Astrocyte (in vitro differentiated cells and primary cell): ENCODE data around the gene SERPINI2. TPM values are rescaled to one million over a fixed set of nuclear protein-coding genes. Genes with fewer than 3 reads are reported as not detected.
A peak's percentile ranks its signal among the peaks of the same experiment; 100 is the strongest.

Experiments used
- DNase-seq: peaks from one replicate; pipeline ENCODE4 v3.0.0-alpha.2; 2010; ENCODE audit warnings: low read depth
- FAIRE-seq: peaks from 2 replicates; lab custom pipeline; 2011; peaks lifted over from hg19 to GRCh38; lab: Jason Lieb, UNC
- H2AFZ ChIP-seq: 2 replicates; pipeline ENCODE4 v1.6.0; 2012; ENCODE audit warnings: low read depth, low read length, inconsistent platforms
- H3K27ac ChIP-seq: 2 replicates; pipeline ENCODE4 v1.5.1; 2011; ENCODE audit warnings: low read depth, low read length, inconsistent platforms
- H3K27me3 ChIP-seq: 2 replicates; pipeline ENCODE4 v1.6.0; 2011; ENCODE audit warnings: low read length, inconsistent platforms; ENCODE audit not compliant: insufficient read depth
- H3K36me3 ChIP-seq: 2 replicates; pipeline ENCODE4 v1.5.1; 2011; ENCODE audit warnings: low read length, inconsistent platforms; ENCODE audit not compliant: insufficient read depth
- H3K4me1 ChIP-seq: 2 replicates; pipeline ENCODE4 v1.5.1; 2011; ENCODE audit warnings: low read length, inconsistent platforms; ENCODE audit not compliant: insufficient read depth
- H3K4me2 ChIP-seq: 2 replicates; pipeline ENCODE4 v1.6.0; 2012; ENCODE audit warnings: low read length, inconsistent platforms
- H3K4me3 ChIP-seq: 2 replicates; pipeline ENCODE4 v1.5.1; 2011; ENCODE audit warnings: low read depth, mild to moderate bottlenecking, low read length, inconsistent platforms; ENCODE audit not compliant: insufficient read depth
- H3K79me2 ChIP-seq: 2 replicates; pipeline ENCODE4 v1.6.0; 2012; ENCODE audit warnings: mild to moderate bottlenecking, low read length, inconsistent platforms; ENCODE audit not compliant: insufficient read depth
- H3K9ac ChIP-seq: 2 replicates; pipeline ENCODE4 v1.6.0; 2012; ENCODE audit warnings: mild to moderate bottlenecking, low read length, inconsistent platforms
- H3K9me3 ChIP-seq: 2 replicates; pipeline ENCODE4 v1.5.1; 2012; ENCODE audit warnings: low read depth, mild to moderate bottlenecking, low read length, inconsistent platforms; ENCODE audit not compliant: insufficient read depth
- H4K20me1 ChIP-seq: 2 replicates; pipeline ENCODE4 v1.6.0; 2012; ENCODE audit warnings: low read length, inconsistent platforms; ENCODE audit not compliant: insufficient read depth
- H3K27ac Mint-ChIP-seq: one replicate; pipeline ENCODE4 v1.8.0; 2021; ENCODE audit warnings: mild to moderate bottlenecking, mixed read lengths; ENCODE audit not compliant: unreplicated experiment
- H3K27me3 Mint-ChIP-seq: one replicate; pipeline ENCODE4 v1.8.0; 2021; ENCODE audit warnings: low read depth, mixed read lengths; ENCODE audit not compliant: unreplicated experiment
- H3K36me3 Mint-ChIP-seq: one replicate; pipeline ENCODE4 v1.8.0; 2021; ENCODE audit warnings: low read depth, mixed read lengths; ENCODE audit not compliant: unreplicated experiment
- H3K4me1 Mint-ChIP-seq: one replicate; pipeline ENCODE4 v1.8.0; 2021; ENCODE audit warnings: low read depth, mixed read lengths; ENCODE audit not compliant: unreplicated experiment
- H3K4me3 Mint-ChIP-seq: one replicate; pipeline ENCODE4 v1.8.0; 2021; ENCODE audit warnings: mild to moderate bottlenecking, moderate library complexity, mixed read lengths; ENCODE audit not compliant: unreplicated experiment
- H3K9me3 Mint-ChIP-seq: one replicate; pipeline ENCODE4 v1.8.0; 2021; ENCODE audit warnings: mild to moderate bottlenecking, mixed read lengths; ENCODE audit not compliant: unreplicated experiment
- CTCF ChIP-seq: IDR thresholded peaks from 2 replicates; pipeline ENCODE4 v1.5.1; 2011; ENCODE audit warnings: low read depth, mild to moderate bottlenecking, inconsistent platforms, low read length, moderate library complexity; ENCODE audit not compliant: insufficient read depth
- EZH2 ChIP-seq: IDR thresholded peaks from 2 replicates; pipeline ENCODE4 v1.6.1; 2012; ENCODE audit warnings: mild to moderate bottlenecking, low read length, inconsistent platforms; ENCODE audit not compliant: insufficient read depth
- total RNA-seq: library from RNA; stranded (reverse); gene quantifications from 2 replicates; pipeline ENCODE4 v1.2.1, GENCODE V29; 2021

SERPINI2 gene
- total RNA-seq, 1 donor from 2014 or later = 0.32 TPM

GRCh38 chr3:167409611-167410010 is 64.2 kb downstream of the SERPINI2 start:
- H3K27ac ChIP-seq = no peak overlapping the region
- Mint-ChIP-seq H3K4me1 (no peaks in the 10 kb centered on the region), H3K4me3 (no peak overlapping the region), H3K27ac (no peak overlapping the region), H3K27me3 (no peaks in the 10 kb centered on the region), H3K36me3 (no peaks in the 10 kb centered on the region), H3K9me3 (no peaks in the 10 kb centered on the region)
- H3K9me3 ChIP-seq = no peaks in the 10 kb centered on the region
- no peaks in the 10 kb centered on the region for H3K4me1 ChIP-seq
- H3K79me2 ChIP-seq = no peaks in the 10 kb centered on the region
- H3K4me2 ChIP-seq = no peak overlapping the region
- FAIRE-seq (no peak), DNase-seq (no peak)
- no peaks in the 10 kb centered on the region for H3K27me3 ChIP-seq
- H3K9ac ChIP-seq = no peak overlapping the region
- H3K4me3 ChIP-seq = no peak overlapping the region
- H3K36me3 ChIP-seq = no peaks in the 10 kb centered on the region
- no peak overlapping the region for H2AFZ ChIP-seq
- TF ChIP-seq EZH2 (no peak), CTCF (no peak)
- H4K20me1 ChIP-seq = no peaks in the 10 kb centered on the region

DNA sequence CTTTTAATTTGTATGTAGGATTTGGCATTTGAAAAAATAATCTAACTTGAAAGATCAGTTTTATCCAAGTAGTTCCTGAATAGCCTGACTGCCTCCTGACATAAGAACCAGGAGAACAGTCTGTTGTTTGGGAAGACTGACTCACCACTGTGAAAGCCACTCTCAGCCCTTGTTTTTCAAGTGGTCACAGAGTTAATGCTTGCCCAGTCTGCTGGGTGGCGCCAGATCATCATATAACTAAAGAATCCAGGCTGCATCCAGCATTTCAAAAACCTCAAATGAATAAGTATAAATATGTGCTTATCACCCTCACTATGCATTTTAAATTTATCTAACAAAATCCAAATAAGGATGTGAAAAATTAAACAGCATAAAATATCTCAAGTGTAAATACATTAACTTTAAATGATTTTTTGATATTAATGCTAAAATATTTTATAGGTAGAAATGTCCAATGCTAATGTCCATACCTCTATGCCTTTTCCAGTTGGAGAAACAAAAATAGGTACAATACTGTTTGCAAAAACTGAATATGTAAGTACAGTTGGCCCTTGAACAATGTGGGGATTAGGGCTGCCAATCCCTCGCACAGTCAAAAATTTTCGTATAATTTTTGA is 66.9 kb downstream of the SERPINI2 start:
- Histone ChIP-seq H3K36me3 (no peaks in the 10 kb centered on the region), H2AFZ (no peak overlapping the region), H3K9me3 (no peaks in the 10 kb centered on the region), H3K4me1 (no peaks in the 10 kb centered on the region), H3K4me3 (no peak overlapping the region), H3K27me3 (no peaks in the 10 kb centered on the region), H3K79me2 (no peaks in the 10 kb centered on the region), H3K4me2 (no peak overlapping the region), H4K20me1 (no peaks in the 10 kb centered on the region), H3K9ac (no peak overlapping the region), H3K27ac (no peak overlapping the region)
- H3K4me1 Mint-ChIP-seq = no peaks in the 10 kb centered on the region
- no peak for FAIRE-seq
- no peaks in the 10 kb centered on the region for H3K9me3 Mint-ChIP-seq
- no peak overlapping the region for H3K27ac Mint-ChIP-seq
- peak; percentile 67 for DNase-seq
- H3K4me3 Mint-ChIP-seq = no peak overlapping the region
- H3K36me3 Mint-ChIP-seq = no peaks in the 10 kb centered on the region
- TF ChIP-seq CTCF (peak; percentile 62), EZH2 (no peak)
- H3K27me3 Mint-ChIP-seq = no peaks in the 10 kb centered on the region

DNA sequence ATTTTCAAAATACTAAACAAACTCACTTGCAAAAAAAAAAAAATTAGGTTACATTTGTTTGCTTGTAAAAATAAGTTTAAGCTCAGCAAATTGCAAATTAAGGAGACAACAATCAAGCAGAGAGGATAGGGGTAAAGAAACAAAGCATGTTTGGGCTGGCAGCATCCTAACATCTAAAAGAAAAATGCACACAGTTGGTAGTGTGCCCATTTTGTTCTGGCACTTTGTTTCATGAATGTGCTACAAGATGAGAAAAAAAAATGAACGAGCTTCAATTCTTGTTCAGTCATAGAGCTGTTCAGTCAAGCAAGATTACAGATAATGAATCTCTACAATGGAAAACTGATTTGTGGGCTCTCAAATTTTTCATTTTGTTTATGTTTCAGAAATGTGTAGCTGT is 76.0 kb downstream of the SERPINI2 start:
- Mint-ChIP-seq H3K27ac (no peak overlapping the region), H3K27me3 (no peaks in the 10 kb centered on the region), H3K9me3 (no peaks in the 10 kb centered on the region), H3K36me3 (no peaks in the 10 kb centered on the region), H3K4me1 (no peaks in the 10 kb centered on the region), H3K4me3 (no peak overlapping the region)
- Histone ChIP-seq H3K4me2 (no peak overlapping the region), H3K4me3 (no peak overlapping the region), H3K27ac (no peak overlapping the region), H3K9ac (no peak overlapping the region), H3K36me3 (no peaks in the 10 kb centered on the region), H3K79me2 (no peaks in the 10 kb centered on the region), H4K20me1 (no peaks in the 10 kb centered on the region), H3K9me3 (no peaks in the 10 kb centered on the region), H3K4me1 (no peaks in the 10 kb centered on the region), H3K27me3 (no peaks in the 10 kb centered on the region), H2AFZ (no peak overlapping the region)
- FAIRE-seq (no peak), DNase-seq (no peak)
- TF ChIP-seq EZH2 = no peak
- TF ChIP-seq CTCF = no peak
